GM11168 (cell line): Measurements from ENCODE around the gene TMEM123.

Experiments used
- in situ Hi-C: fragments of 300-500 bp; cut with MboI; formaldehyde crosslinking; loops from one replicate; pipeline ENCODE4 v1.12.0; 2022; ENCODE audit warnings: low sequenced_read_pairs; ENCODE audit not compliant: unreplicated experiment

Gene TMEM123

GRCh38 chr11:102473543-102473942 is 21.0 kb upstream of the TMEM123 start:
- in situ Hi-C loops: no loop called here

GRCh38 chr11:102472127-102472526 is 19.6 kb upstream of the TMEM123 start:
- in situ Hi-C loops: no loop called here

GRCh38 chr11:102471474-102471873 is 18.9 kb upstream of the TMEM123 start:
- in situ Hi-C loops: no loop called here

GRCh38 chr11:102470251-102470650 is 17.7 kb upstream of the TMEM123 start:
- in situ Hi-C loops: no loop called here

GRCh38 chr11:102469196-102469821 is 16.7 kb upstream of the TMEM123 start:
- in situ Hi-C loops: no loop called here

- in situ Hi-C loops: no loop called here
Measured at GRCh38 chr11:102468616-102469195, 16.1 kb upstream of the TMEM123 start.

- in situ Hi-C loops: no loop called here
Measured at GRCh38 chr11:102467853-102468580, 15.5 kb upstream of the TMEM123 start.

- in situ Hi-C loops: no loop called here
Measured at GRCh38 chr11:102467080-102467708, 14.6 kb upstream of the TMEM123 start.

GRCh38 chr11:102465696-102466095 is 13.1 kb upstream of the TMEM123 start:
- in situ Hi-C loops: no loop called here

GRCh38 chr11:102464859-102465500 is 12.4 kb upstream of the TMEM123 start:
- in situ Hi-C loops: no loop called here

GRCh38 chr11:102464037-102464436 is 11.5 kb upstream of the TMEM123 start:
- in situ Hi-C loops: no loop called here

GRCh38 chr11:102462610-102463009 is 10.0 kb upstream of the TMEM123 start:
- in situ Hi-C loops: no loop called here

- in situ Hi-C loops: no loop called here
Measured at GRCh38 chr11:102459393-102459792, 6.8 kb upstream of the TMEM123 start.

GRCh38 chr11:102458548-102458947 is 6.0 kb upstream of the TMEM123 start:
- in situ Hi-C loops: no loop called here

GRCh38 chr11:102457865-102458264 is 5.3 kb upstream of the TMEM123 start:
- in situ Hi-C loops: no loop called here

- in situ Hi-C loops: no loop called here
Measured at GRCh38 chr11:102457056-102457677, 4.6 kb upstream of the TMEM123 start.

GRCh38 chr11:102456381-102456780 is 3.8 kb upstream of the TMEM123 start:
- in situ Hi-C loops: no loop called here

GRCh38 chr11:102453921-102454320 is 1.4 kb upstream of the TMEM123 start:
- in situ Hi-C loops: no loop called here

GRCh38 chr11:102453302-102453695 is 734 bp upstream of the TMEM123 start:
- in situ Hi-C loops: no loop called here
